ENCODE results near the gene TJP1.
"Not testable (repeated sequence)": the region's sequence is repeated elsewhere in the genome, so short reads cannot be mapped to it uniquely, and the experiment has no call there.

Gene TJP1

GRCh38 chr15:29698030-29698701 lies 124.1 kb downstream of the TJP1 start:
- DNase-seq: no peak

- DNase-seq: no peak
These were observed 125.1 kb downstream of the TJP1 start for GRCh38 chr15:29696950-29697738.

- not testable (repeated sequence) for DNase-seq
These were observed 125.8 kb downstream of the TJP1 start for GRCh38 chr15:29696506-29696905.

- DNase-seq: no peak
These were observed 126.6 kb downstream of the TJP1 start for GRCh38 chr15:29695489-29696167.

GRCh38 chr15:29693225-29693624 lies 129.0 kb downstream of the TJP1 start:
- DNase-seq: no peak

- DNase-seq: no peak
These were observed 129.7 kb downstream of the TJP1 start for GRCh38 chr15:29692527-29692926.

- DNase-seq: no peak
These were observed 131.3 kb downstream of the TJP1 start for GRCh38 chr15:29690765-29691475.

GRCh38 chr15:29689287-29689986 lies 132.8 kb downstream of the TJP1 start:
- no peak for DNase-seq

- no peak for DNase-seq
These were observed 133.6 kb downstream of the TJP1 start for GRCh38 chr15:29688506-29689286.

GRCh38 chr15:29687939-29688505 lies 134.2 kb downstream of the TJP1 start:
- DNase-seq: no peak

- DNase-seq: no peak
These were observed 135.0 kb downstream of the TJP1 start for GRCh38 chr15:29687204-29687815.

- DNase-seq: no peak
These were observed 135.6 kb downstream of the TJP1 start for GRCh38 chr15:29686445-29687203.

GRCh38 chr15:29686079-29686425 lies 136.2 kb downstream of the TJP1 start:
- DNase-seq: no peak

GRCh38 chr15:29685156-29686078 lies 136.9 kb downstream of the TJP1 start:
- no peak for DNase-seq

GRCh38 chr15:29682781-29683180 lies 139.5 kb downstream of the TJP1 start:
- DNase-seq: no peak

GRCh38 chr15:29682361-29682760 lies 139.9 kb downstream of the TJP1 start:
- DNase-seq: no peak

GRCh38 chr15:29681946-29682345 lies 140.3 kb downstream of the TJP1 start:
- no peak for DNase-seq

GRCh38 chr15:29681166-29681845 lies 141.0 kb downstream of the TJP1 start:
- no peak for DNase-seq

Data from OCI-M1 (cell line).